GM21528 (cell line): ENCODE data around the gene GIGYF1.

ENCODE experiments used
- ATAC-seq: cut with Tn5 transposase; IDR thresholded peaks from one replicate; pipeline ENCODE4 v1.9.1; 2021; ENCODE audit warnings: mild to moderate bottlenecking, moderate library complexity; ENCODE audit not compliant: unreplicated experiment, low FRiP score

GIGYF1 gene

GRCh38 chr7:100640517-100641440 is 53.3 kb downstream of the GIGYF1 start:
- no peak for ATAC-seq

- ATAC-seq = no peak
Measured at GRCh38 chr7:100639995-100640516, 54.0 kb downstream of the GIGYF1 start.

- ATAC-seq = no peak
Measured at GRCh38 chr7:100632951-100633717, 60.9 kb downstream of the GIGYF1 start.

- no peak for ATAC-seq
Measured at GRCh38 chr7:100630066-100630465, 64.0 kb downstream of the GIGYF1 start.
